Neural cell (in vitro differentiated cells): ENCODE measurements around the gene HOMER2. TPM values are rescaled to one million over a fixed set of nuclear protein-coding genes. Genes with fewer than 3 reads are reported as not detected.

Experiments used
- H2AFZ ChIP-seq: fragments of 200-600, 300-800 bp; sonication (generic), shearing (Covaris generic); 2 replicates; pipeline ENCODE4 v1.6.0; 2014; ENCODE audit warnings: low read depth, mild to moderate bottlenecking, antibody characterized with exemption, low read length, moderate library complexity
- H3F3A ChIP-seq: fragments of 200-600 bp; shearing (Covaris generic); 2 replicates; pipeline ENCODE4 v1.6.1; 2016; ENCODE audit warnings: mild to moderate bottlenecking, moderate library complexity, mixed read lengths, antibody characterized with exemption, low read length; ENCODE audit not compliant: insufficient read depth, poor library complexity, severe bottlenecking
- H3K27ac ChIP-seq: fragments of 200-600, 300-800 bp; sonication (generic), shearing (Covaris generic); 2 replicates; pipeline ENCODE4 v1.5.1; 2014; ENCODE audit warnings: mild to moderate bottlenecking, low read length, moderate library complexity
- H3K27me3 ChIP-seq: fragments of 300-800, 200-600 bp; sonication (generic), shearing (Covaris generic); 2 replicates; pipeline ENCODE4 v1.6.0; 2014; ENCODE audit warnings: mild to moderate bottlenecking, low read depth, low read length, moderate library complexity; ENCODE audit not compliant: insufficient read depth
- H3K36me3 ChIP-seq: fragments of 300-800, 200-600 bp; sonication (generic), shearing (Covaris generic); 2 replicates; pipeline ENCODE4 v1.5.1; 2014; ENCODE audit warnings: mild to moderate bottlenecking, antibody characterized with exemption, low read length, moderate library complexity; ENCODE audit not compliant: insufficient read depth
- H3K4me2 ChIP-seq: fragments of 300-800, 200-600 bp; sonication (generic), shearing (Covaris generic); 2 replicates; pipeline ENCODE4 v1.6.0; 2014; ENCODE audit warnings: mild to moderate bottlenecking, low read length
- H3K4me3 ChIP-seq: fragments of 300-800, 200-600 bp; sonication (generic), shearing (Covaris generic); 2 replicates; pipeline ENCODE4 v1.5.1; 2014; ENCODE audit warnings: mild to moderate bottlenecking, low read length, moderate library complexity
- H3K79me2 ChIP-seq: fragments of 200-600 bp; shearing (Covaris generic); replicated peaks from 2 replicates; pipeline ENCODE4 v1.6.0; 2014; ENCODE audit warnings: mild to moderate bottlenecking, low read length, moderate library complexity; ENCODE audit not compliant: insufficient read depth
- H3K9ac ChIP-seq: fragments of 300-800, 200-600 bp; sonication (generic), shearing (Covaris generic); 2 replicates; pipeline ENCODE4 v1.6.1; 2016; ENCODE audit warnings: mild to moderate bottlenecking, low read length, mixed read lengths
- H3K9me2 ChIP-seq: fragments of 200-600 bp; shearing (Covaris generic); 2 replicates; pipeline ENCODE4 v1.6.1; 2016; ENCODE audit warnings: mild to moderate bottlenecking, low read length, mixed read lengths; ENCODE audit not compliant: insufficient read depth
- H3K9me3 ChIP-seq: fragments of 200-600, 300-800 bp; sonication (generic), shearing (Covaris generic); 2 replicates; pipeline ENCODE4 v1.6.1; 2016; ENCODE audit warnings: mild to moderate bottlenecking, mixed run types, low read length, moderate library complexity, mixed read lengths
- H4K20me1 ChIP-seq: fragments of 200-600 bp; shearing (Covaris generic); 2 replicates; pipeline ENCODE4 v1.6.1; 2016; ENCODE audit warnings: mild to moderate bottlenecking, mixed run types; ENCODE audit not compliant: insufficient read depth
- CTCF ChIP-seq: fragments of 450-650 bp; IDR thresholded peaks from 2 replicates; pipeline ENCODE4 v1.5.1; 2014; ENCODE audit warnings: antibody characterized with exemption, mild to moderate bottlenecking, moderate library complexity; ENCODE audit not compliant: poor library complexity, severe bottlenecking
- EP300 ChIP-seq: fragments of 450-650 bp; conservative IDR thresholded peaks from 2 replicates; pipeline ENCODE4 v1.6.1; 2014; ENCODE audit warnings: antibody characterized with exemption, mild to moderate bottlenecking, moderate library complexity; ENCODE audit not compliant: poor library complexity, severe bottlenecking
- EZH2 ChIP-seq: fragments of 200-600, 300-800 bp; shearing (Covaris generic), sonication (generic); IDR thresholded peaks from 2 replicates; pipeline ENCODE4 v1.6.1; 2014; ENCODE audit warnings: antibody characterized with exemption, low read length, borderline replicate concordance, mild to moderate bottlenecking; ENCODE audit not compliant: insufficient read depth, poor library complexity, severe bottlenecking
- MXI1 ChIP-seq: fragments of 450-650 bp; conservative IDR thresholded peaks from 2 replicates; pipeline ENCODE4 v1.6.1; 2014; ENCODE audit warnings: antibody characterized with exemption, mild to moderate bottlenecking; ENCODE audit not compliant: poor library complexity, severe bottlenecking
- POLR2AphosphoS5 ChIP-seq: IDR thresholded peaks from 2 replicates; pipeline ENCODE4 v1.6.1; 2012
- RAD21 ChIP-seq: fragments of 450-650 bp; conservative IDR thresholded peaks from 2 replicates; pipeline ENCODE4 v1.6.1; 2014; ENCODE audit warnings: antibody characterized with exemption, mild to moderate bottlenecking, moderate library complexity
- SMC3 ChIP-seq: fragments of 450-650 bp; conservative IDR thresholded peaks from 2 replicates; pipeline ENCODE4 v1.6.1; 2014; ENCODE audit warnings: antibody characterized with exemption, mild to moderate bottlenecking, moderate library complexity; ENCODE audit not compliant: poor library complexity
- TAF1 ChIP-seq: IDR thresholded peaks from 2 replicates; pipeline ENCODE4 v1.6.1; 2012; ENCODE audit warnings: low read depth
- polyA plus RNA-seq: library from polyadenylated mRNA; depleted of rRNA; stranded (reverse); fragments of >200 nt; gene quantifications from 2 replicates; pipeline ENCODE4 v1.2.3, GENCODE V29; 2014
- TF ChIP-seq, protein P1 (sequence below): IDR thresholded peaks from 2 replicates; pipeline ENCODE4 v1.6.1; 2012; ENCODE audit warnings: borderline replicate concordance

Gene HOMER2
- polyA plus RNA-seq, 1 donor from 2014 or later = 21.7 TPM

DNA sequence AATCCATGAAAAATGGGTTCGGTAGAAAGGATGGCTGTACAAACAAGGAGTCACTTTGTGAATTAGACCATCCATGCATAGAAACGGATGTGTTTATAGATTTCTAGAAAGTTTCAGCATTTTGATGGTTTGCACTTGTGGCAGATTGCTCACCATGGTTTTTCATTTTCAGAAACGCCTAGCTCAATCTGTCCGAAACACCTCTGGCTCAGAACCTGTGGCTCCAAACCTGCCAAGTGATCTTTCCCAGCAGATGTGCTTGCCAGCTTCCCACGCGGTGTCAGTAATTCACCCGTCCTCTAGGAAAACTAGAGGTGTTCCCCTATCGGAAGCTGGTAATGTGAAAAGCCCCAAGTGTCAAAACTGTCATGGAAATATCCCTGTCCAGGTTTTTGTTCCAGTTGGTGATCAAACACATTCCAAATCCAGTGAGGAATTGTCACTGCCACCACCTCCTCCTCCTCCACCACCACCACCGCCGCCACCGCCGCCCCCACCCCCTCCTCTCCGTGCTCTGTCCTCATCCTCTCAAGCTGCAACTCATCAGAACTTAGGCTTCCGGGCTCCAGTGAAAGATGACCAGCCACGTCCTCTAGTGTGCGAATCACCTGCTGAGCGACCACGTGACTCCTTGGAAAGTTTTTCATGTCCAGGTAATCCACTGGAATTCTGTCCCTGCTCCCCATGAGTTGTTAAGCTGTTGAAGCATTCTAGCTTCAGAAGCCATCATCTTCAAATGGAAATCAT, 121.9 kb downstream of the HOMER2 start:
- Histone ChIP-seq H3K9me2 (no peaks in the 10 kb centered on the region), H3K27me3 (no peaks in the 10 kb centered on the region), H2AFZ (no peak overlapping the region), H3K9ac (no peak overlapping the region), H3F3A (no peaks in the 10 kb centered on the region), H4K20me1 (no peaks in the 10 kb centered on the region), H3K9me3 (no peaks in the 10 kb centered on the region), H3K4me3 (no peak overlapping the region), H3K36me3 (no peaks in the 10 kb centered on the region), H3K27ac (no peak overlapping the region), H3K79me2 (no peaks in the 10 kb centered on the region), H3K4me2 (no peak overlapping the region)
- no peak for TF ChIP-seq MXI1

- no peak for TF ChIP-seq MXI1
- no peak for TF ChIP-seq EP300
- no peak for TF ChIP-seq RAD21
- TF ChIP-seq CTCF = no peak
- TF ChIP-seq TAF1 = no peak
- TF ChIP-seq POLR2AphosphoS5 = no peak
- TF ChIP-seq, protein P1, sequence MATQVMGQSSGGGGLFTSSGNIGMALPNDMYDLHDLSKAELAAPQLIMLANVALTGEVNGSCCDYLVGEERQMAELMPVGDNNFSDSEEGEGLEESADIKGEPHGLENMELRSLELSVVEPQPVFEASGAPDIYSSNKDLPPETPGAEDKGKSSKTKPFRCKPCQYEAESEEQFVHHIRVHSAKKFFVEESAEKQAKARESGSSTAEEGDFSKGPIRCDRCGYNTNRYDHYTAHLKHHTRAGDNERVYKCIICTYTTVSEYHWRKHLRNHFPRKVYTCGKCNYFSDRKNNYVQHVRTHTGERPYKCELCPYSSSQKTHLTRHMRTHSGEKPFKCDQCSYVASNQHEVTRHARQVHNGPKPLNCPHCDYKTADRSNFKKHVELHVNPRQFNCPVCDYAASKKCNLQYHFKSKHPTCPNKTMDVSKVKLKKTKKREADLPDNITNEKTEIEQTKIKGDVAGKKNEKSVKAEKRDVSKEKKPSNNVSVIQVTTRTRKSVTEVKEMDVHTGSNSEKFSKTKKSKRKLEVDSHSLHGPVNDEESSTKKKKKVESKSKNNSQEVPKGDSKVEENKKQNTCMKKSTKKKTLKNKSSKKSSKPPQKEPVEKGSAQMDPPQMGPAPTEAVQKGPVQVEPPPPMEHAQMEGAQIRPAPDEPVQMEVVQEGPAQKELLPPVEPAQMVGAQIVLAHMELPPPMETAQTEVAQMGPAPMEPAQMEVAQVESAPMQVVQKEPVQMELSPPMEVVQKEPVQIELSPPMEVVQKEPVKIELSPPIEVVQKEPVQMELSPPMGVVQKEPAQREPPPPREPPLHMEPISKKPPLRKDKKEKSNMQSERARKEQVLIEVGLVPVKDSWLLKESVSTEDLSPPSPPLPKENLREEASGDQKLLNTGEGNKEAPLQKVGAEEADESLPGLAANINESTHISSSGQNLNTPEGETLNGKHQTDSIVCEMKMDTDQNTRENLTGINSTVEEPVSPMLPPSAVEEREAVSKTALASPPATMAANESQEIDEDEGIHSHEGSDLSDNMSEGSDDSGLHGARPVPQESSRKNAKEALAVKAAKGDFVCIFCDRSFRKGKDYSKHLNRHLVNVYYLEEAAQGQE = no peak
- no peak for TF ChIP-seq SMC3
- TF ChIP-seq EZH2 = no peak
- Histone ChIP-seq H3K4me3 (no peak overlapping the region), H3K27me3 (no peaks in the 10 kb centered on the region), H3K36me3 (no peaks in the 10 kb centered on the region), H4K20me1 (no peaks in the 10 kb centered on the region), H3K9ac (no peak overlapping the region), H3K79me2 (no peaks in the 10 kb centered on the region), H2AFZ (no peak overlapping the region), H3K4me2 (no peak overlapping the region), H3K9me3 (no peaks in the 10 kb centered on the region), H3K9me2 (no peaks in the 10 kb centered on the region), H3K27ac (no peak overlapping the region), H3F3A (no peaks in the 10 kb centered on the region)
Observed at GRCh38 chr15:82829234-82829633, 123.3 kb downstream of the HOMER2 start.
